ENCODE results near the gene PUS1.

Gene PUS1

GRCh38 chr12:131963381-131963780 lies 34.3 kb downstream of the PUS1 start:
- no peak overlapping the region for H3K27ac ChIP-seq
- no peak for DNase-seq (ENCODE audit: low read depth, low spot score)
- H3K9me3 ChIP-seq (ENCODE audit: low read depth, low read length): no peaks in the 10 kb centered on the region
- H3K9ac ChIP-seq (ENCODE audit: insufficient read length): no peak overlapping the region
- H3K4me3 ChIP-seq: no peak overlapping the region
- no peak for TF ChIP-seq FOXP2 (optimal IDR thresholded peaks at IDR 0.05; ENCODE audit: control extremely low read depth, extremely low read length, insufficient read depth)
- no peak for TF ChIP-seq EZH2 (IDR thresholded peaks at IDR 0.05)
- TF ChIP-seq POLR2AphosphoS5 (IDR thresholded peaks at IDR 0.05; ENCODE audit: borderline replicate concordance, low read depth, low read length): no peak
- H3K36me3 ChIP-seq (ENCODE audit: insufficient read depth, low read length): peaks cover 19% of the 10 kb centered on the region

GRCh38 chr12:131965073-131965472 lies 36.0 kb downstream of the PUS1 start:
- TF ChIP-seq FOXP2 (optimal IDR thresholded peaks at IDR 0.05; ENCODE audit: control extremely low read depth, extremely low read length, insufficient read depth) (no peak), EZH2 (IDR thresholded peaks at IDR 0.05) (no peak), POLR2AphosphoS5 (IDR thresholded peaks at IDR 0.05; ENCODE audit: borderline replicate concordance, low read depth, low read length) (no peak)
- Histone ChIP-seq H3K9ac (ENCODE audit: insufficient read length) (no peak overlapping the region), H3K27ac (no peak overlapping the region), H3K9me3 (ENCODE audit: low read depth, low read length) (no peaks in the 10 kb centered on the region), H3K4me3 (no peak overlapping the region), H3K36me3 (ENCODE audit: insufficient read depth, low read length) (peaks cover 19% of the 10 kb centered on the region)
- DNase-seq (ENCODE audit: low read depth, low spot score): no peak

- Histone ChIP-seq H3K9me3 (ENCODE audit: low read depth, low read length) (no peaks in the 10 kb centered on the region), H3K9ac (ENCODE audit: insufficient read length) (no peak overlapping the region), H3K4me3 (no peak overlapping the region), H3K36me3 (ENCODE audit: insufficient read depth, low read length) (no peaks in the 10 kb centered on the region; the same call in 1 of the 2 replicates), H3K27ac (no peak overlapping the region)
- no peak for TF ChIP-seq POLR2AphosphoS5 (IDR thresholded peaks at IDR 0.05; ENCODE audit: borderline replicate concordance, low read depth, low read length)
- TF ChIP-seq FOXP2 (optimal IDR thresholded peaks at IDR 0.05; ENCODE audit: control extremely low read depth, extremely low read length, insufficient read depth): no peak
- no peak for TF ChIP-seq EZH2 (IDR thresholded peaks at IDR 0.05)
- DNase-seq (ENCODE audit: low read depth, low spot score): no peak
These were observed 42.1 kb downstream of the PUS1 start for GRCh38 chr12:131971226-131971625.

GRCh38 chr12:131975228-131975627 lies 46.2 kb downstream of the PUS1 start:
- no peak for DNase-seq (ENCODE audit: low read depth, low spot score)
- H3K36me3 ChIP-seq (ENCODE audit: insufficient read depth, low read length): peaks cover 3% of the 10 kb centered on the region
- H3K27ac ChIP-seq: no peak overlapping the region
- H3K4me3 ChIP-seq: no peak overlapping the region
- H3K9me3 ChIP-seq (ENCODE audit: low read depth, low read length): no peaks in the 10 kb centered on the region
- TF ChIP-seq POLR2AphosphoS5 (IDR thresholded peaks at IDR 0.05; ENCODE audit: borderline replicate concordance, low read depth, low read length) (no peak), FOXP2 (optimal IDR thresholded peaks at IDR 0.05; ENCODE audit: control extremely low read depth, extremely low read length, insufficient read depth) (no peak), EZH2 (IDR thresholded peaks at IDR 0.05) (no peak)
- no peak overlapping the region for H3K9ac ChIP-seq (ENCODE audit: insufficient read length)

GRCh38 chr12:131979606-131980005 lies 50.5 kb downstream of the PUS1 start:
- Histone ChIP-seq H3K9me3 (ENCODE audit: low read depth, low read length) (no peaks in the 10 kb centered on the region), H3K36me3 (ENCODE audit: insufficient read depth, low read length) (peaks cover 30% of the 10 kb centered on the region)

GRCh38 chr12:131980263-131980662 lies 51.2 kb downstream of the PUS1 start:
- Histone ChIP-seq H3K9me3 (ENCODE audit: low read depth, low read length) (no peaks in the 10 kb centered on the region), H3K27ac (no peak overlapping the region), H3K9ac (ENCODE audit: insufficient read length) (no peak overlapping the region), H3K4me3 (no peak overlapping the region), H3K36me3 (ENCODE audit: insufficient read depth, low read length) (peaks cover 34% of the 10 kb centered on the region)
- TF ChIP-seq FOXP2 (optimal IDR thresholded peaks at IDR 0.05; ENCODE audit: control extremely low read depth, extremely low read length, insufficient read depth) (no peak), POLR2AphosphoS5 (IDR thresholded peaks at IDR 0.05; ENCODE audit: borderline replicate concordance, low read depth, low read length) (no peak), EZH2 (IDR thresholded peaks at IDR 0.05) (no peak)
- DNase-seq (ENCODE audit: low read depth, low spot score): no peak

More at GRCh38 chr12:131979606-131980005, 50.5 kb downstream of the PUS1 start:
- Histone ChIP-seq H3K9ac (ENCODE audit: insufficient read length) (no peak overlapping the region), H3K4me3 (no peak overlapping the region), H3K27ac (no peak overlapping the region)
- TF ChIP-seq FOXP2 (optimal IDR thresholded peaks at IDR 0.05; ENCODE audit: control extremely low read depth, extremely low read length, insufficient read depth): no peak
- no peak for TF ChIP-seq POLR2AphosphoS5 (IDR thresholded peaks at IDR 0.05; ENCODE audit: borderline replicate concordance, low read depth, low read length)
- no peak for TF ChIP-seq EZH2 (IDR thresholded peaks at IDR 0.05)
- DNase-seq (ENCODE audit: low read depth, low spot score): no peak

- Histone ChIP-seq H3K9me3 (ENCODE audit: low read depth, low read length) (no peaks in the 10 kb centered on the region), H3K27ac (no peak overlapping the region), H3K9ac (ENCODE audit: insufficient read length) (no peak overlapping the region), H3K36me3 (ENCODE audit: insufficient read depth, low read length) (peaks cover 34% of the 10 kb centered on the region), H3K4me3 (no peak overlapping the region)
- no peak for TF ChIP-seq FOXP2 (optimal IDR thresholded peaks at IDR 0.05; ENCODE audit: control extremely low read depth, extremely low read length, insufficient read depth)
- no peak for TF ChIP-seq EZH2 (IDR thresholded peaks at IDR 0.05)
- TF ChIP-seq POLR2AphosphoS5 (IDR thresholded peaks at IDR 0.05; ENCODE audit: borderline replicate concordance, low read depth, low read length): no peak
- DNase-seq (ENCODE audit: low read depth, low spot score): no peak
These were observed 52.3 kb downstream of the PUS1 start for GRCh38 chr12:131981388-131981787.

- no peak overlapping the region for H3K27ac ChIP-seq
- H3K9ac ChIP-seq (ENCODE audit: insufficient read length): no peak overlapping the region
- TF ChIP-seq POLR2AphosphoS5 (IDR thresholded peaks at IDR 0.05; ENCODE audit: borderline replicate concordance, low read depth, low read length): no peak
- no peak for TF ChIP-seq FOXP2 (optimal IDR thresholded peaks at IDR 0.05; ENCODE audit: control extremely low read depth, extremely low read length, insufficient read depth)
- TF ChIP-seq EZH2 (IDR thresholded peaks at IDR 0.05): no peak
- H3K9me3 ChIP-seq (ENCODE audit: low read depth, low read length): no peaks in the 10 kb centered on the region
- peaks cover 40% of the 10 kb centered on the region for H3K36me3 ChIP-seq (ENCODE audit: insufficient read depth, low read length)
- DNase-seq (ENCODE audit: low read depth, low spot score): no peak
- no peak overlapping the region for H3K4me3 ChIP-seq
These were observed 53.0 kb downstream of the PUS1 start for GRCh38 chr12:131982041-131982440.

- no peaks in the 10 kb centered on the region for H3K9me3 ChIP-seq (ENCODE audit: low read depth, low read length)
- H3K9ac ChIP-seq (ENCODE audit: insufficient read length): no peak overlapping the region
- no peak for TF ChIP-seq POLR2AphosphoS5 (IDR thresholded peaks at IDR 0.05; ENCODE audit: borderline replicate concordance, low read depth, low read length)
- no peak for TF ChIP-seq FOXP2 (optimal IDR thresholded peaks at IDR 0.05; ENCODE audit: control extremely low read depth, extremely low read length, insufficient read depth)
- no peak for TF ChIP-seq EZH2 (IDR thresholded peaks at IDR 0.05)
- H3K27ac ChIP-seq: no peak overlapping the region
- no peak overlapping the region for H3K4me3 ChIP-seq
- DNase-seq (ENCODE audit: low read depth, low spot score): no peak
- peaks cover 44% of the 10 kb centered on the region for H3K36me3 ChIP-seq (ENCODE audit: insufficient read depth, low read length)
These were observed 54.0 kb downstream of the PUS1 start for GRCh38 chr12:131983026-131983425.

Measured in SK-N-MC (cell line).